ENCODE data around the gene PIWIL4. TPM values are rescaled to one million over a fixed set of nuclear protein-coding genes. Genes with fewer than 3 reads are reported as not detected.

Gene PIWIL4
- total and polyA plus RNA-seq, 11 donors = 0.33 to 2.4 (median 1.1) TPM

GRCh38 chr11:94665116-94665659 is 98.0 kb downstream of the PIWIL4 start:
- no peaks in the 10 kb centered on the region for H3K27me3 ChIP-seq

GRCh38 chr11:94666792-94667721 is 99.9 kb downstream of the PIWIL4 start:
- Histone ChIP-seq H3K4me3 (no peak overlapping the region), H3K4me1 (no peaks in the 10 kb centered on the region), H3K27me3 (no peaks in the 10 kb centered on the region), H3K9me3 (peaks cover 0 to 5% (median 2%) of the 10 kb centered on the region in 12 donors), H3K27ac (no peak overlapping the region), H3K36me3 (no peaks in the 10 kb centered on the region)
- 82 to 89% (median 86%) methylated on average over 7 of the region's 7 CpGs for WGBS, 4 donors
- ATAC-seq (no peak), DNase-seq (no peak)
- TF ChIP-seq POLR2A (IDR thresholded peaks at IDR 0.05) = no peak
- TF ChIP-seq CTCF (IDR thresholded peaks at IDR 0.05) = no peak
- intact Hi-C loops (cut with DNase I) = no loop called here

More at GRCh38 chr11:94665116-94665659, 98.0 kb downstream of the PIWIL4 start:
- H3K4me3 ChIP-seq = no peak overlapping the region
- 61 to 97% (median 71%) methylated on average over 4 of the region's 4 CpGs for WGBS, 4 donors
- no peaks in the 10 kb centered on the region for H3K36me3 ChIP-seq
- no peak for TF ChIP-seq POLR2A (IDR thresholded peaks at IDR 0.05)
- TF ChIP-seq CTCF (IDR thresholded peaks at IDR 0.05) = no peak
- no peaks in the 10 kb centered on the region for H3K4me1 ChIP-seq
- intact Hi-C loops (cut with DNase I) = no loop called here
- no peak for ATAC-seq
- DNase-seq = no peak
- H3K27ac ChIP-seq = no peak overlapping the region
- H3K9me3 ChIP-seq = peaks cover 0 to 5% (median 0%) of the 10 kb centered on the region in 12 donors

GRCh38 chr11:94668212-94668793 is 101.1 kb downstream of the PIWIL4 start:
- Histone ChIP-seq H3K27ac (no peak overlapping the region), H3K27me3 (no peaks in the 10 kb centered on the region), H3K4me3 (no peak overlapping the region), H3K36me3 (no peaks in the 10 kb centered on the region), H3K4me1 (no peaks in the 10 kb centered on the region), H3K9me3 (peaks cover 0 to 10% (median under 1%) of the 10 kb centered on the region in 12 donors)
- DNase-seq (no peak), ATAC-seq (no peak)
- TF ChIP-seq CTCF (IDR thresholded peaks at IDR 0.05) (no peak), POLR2A (IDR thresholded peaks at IDR 0.05) (no peak)
- 85 to 89% (median 86%) methylated on average over 2 of the region's 2 CpGs for WGBS, 4 donors
- intact Hi-C loops (cut with DNase I) = no loop called here

GRCh38 chr11:94669023-94669422 is 101.9 kb downstream of the PIWIL4 start:
- ATAC-seq (no peak), DNase-seq (no peak)
- H3K4me3 ChIP-seq = no peak overlapping the region
- 61 to 71% (median 63%) methylated on average over 4 of the region's 4 CpGs for WGBS, 4 donors
- peaks cover 0 to 7% (median under 1%) of the 10 kb centered on the region in 12 donors for H3K4me1 ChIP-seq
- intact Hi-C loops (cut with DNase I) = no loop called here
- H3K27me3 ChIP-seq = no peaks in the 10 kb centered on the region
- H3K36me3 ChIP-seq = no peaks in the 10 kb centered on the region
- no peak overlapping the region for H3K27ac ChIP-seq
- TF ChIP-seq POLR2A (IDR thresholded peaks at IDR 0.05) (no peak), CTCF (IDR thresholded peaks at IDR 0.05) (no peak)
- peaks cover 0 to 8% (median 0%) of the 10 kb centered on the region in 12 donors for H3K9me3 ChIP-seq
